Renal pelvis (tissue), 4 donors: ENCODE results near the gene TACC2. TPM values are rescaled to one million over a fixed set of nuclear protein-coding genes. Genes with fewer than 3 reads are reported as not detected.

Experiments used
- DNase-seq: peaks from one replicate; pipeline ENCODE4 v3.0.0-alpha.2; 2013
- polyA plus RNA-seq, 3 donors: library from polyadenylated mRNA; unstranded; fragments of 120-200 nt; gene quantifications; one replicate each; pipeline ENCODE4 v1.2.1, GENCODE V29; 2013; ENCODE audit not compliant: insufficient read length in 3 of 3

Gene TACC2
- polyA plus RNA-seq, 3 donors = 45.2 to 55.7 (median 51.4) TPM

DNA sequence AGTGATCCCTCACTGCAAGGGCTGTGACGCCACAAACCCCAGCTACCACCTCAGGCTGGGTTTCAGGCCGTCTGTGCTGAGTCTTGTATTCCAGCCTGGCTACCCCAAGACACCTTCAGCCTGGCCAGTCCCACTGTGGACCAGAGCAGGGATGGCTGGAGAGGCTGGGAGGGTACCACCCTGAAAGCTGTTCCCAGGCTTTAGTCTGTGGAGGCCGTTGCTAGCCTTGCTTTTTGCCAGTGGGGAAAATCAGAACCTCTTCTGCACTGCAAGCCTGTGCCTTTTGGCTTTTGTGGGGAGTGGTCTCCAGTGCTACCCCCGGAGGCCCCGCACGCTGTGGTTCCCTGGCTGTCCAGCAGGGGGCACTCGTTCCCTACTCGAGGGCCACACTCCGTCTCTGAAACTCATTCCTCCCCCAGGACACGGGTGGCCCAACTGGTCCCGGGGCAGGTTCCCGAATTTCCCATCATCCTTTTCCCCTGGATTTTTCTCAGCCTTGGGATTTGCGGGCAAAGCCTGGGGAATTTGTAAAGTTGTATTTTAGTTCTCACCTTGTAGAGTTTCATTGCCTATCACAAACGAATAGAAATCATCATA is 153.8 kb downstream of the TACC2 start:
- no peak for DNase-seq

DNA sequence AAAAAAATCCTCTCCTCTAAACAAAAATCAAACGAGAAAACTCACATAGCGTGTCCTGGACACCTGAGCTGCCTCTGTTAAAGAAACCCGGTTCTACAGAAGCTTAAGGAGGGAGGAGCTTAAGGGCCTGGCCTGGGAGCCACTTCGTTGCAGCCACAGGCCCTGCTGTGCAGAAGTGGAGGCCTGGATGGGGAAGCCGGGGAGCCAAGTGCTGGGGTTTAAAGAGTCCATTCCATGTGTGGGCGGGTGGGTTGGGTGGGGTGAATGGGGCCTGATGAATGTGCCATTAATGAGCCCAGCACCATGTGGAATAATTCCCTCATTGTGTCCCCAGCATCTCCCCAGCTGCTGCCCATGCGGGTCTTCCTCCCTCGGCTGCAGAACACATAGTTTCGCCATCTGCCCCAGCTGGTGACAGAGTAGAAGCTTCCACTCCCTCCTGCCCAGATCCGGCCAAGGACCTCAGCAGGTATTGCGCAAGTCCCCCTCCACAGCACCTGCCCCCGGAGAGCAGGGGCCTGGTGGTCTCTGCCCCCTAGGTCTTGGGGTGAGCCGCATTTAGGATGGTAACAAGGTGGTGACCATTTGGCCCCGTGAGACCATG is 154.4 kb downstream of the TACC2 start:
- DNase-seq = no peak

DNA sequence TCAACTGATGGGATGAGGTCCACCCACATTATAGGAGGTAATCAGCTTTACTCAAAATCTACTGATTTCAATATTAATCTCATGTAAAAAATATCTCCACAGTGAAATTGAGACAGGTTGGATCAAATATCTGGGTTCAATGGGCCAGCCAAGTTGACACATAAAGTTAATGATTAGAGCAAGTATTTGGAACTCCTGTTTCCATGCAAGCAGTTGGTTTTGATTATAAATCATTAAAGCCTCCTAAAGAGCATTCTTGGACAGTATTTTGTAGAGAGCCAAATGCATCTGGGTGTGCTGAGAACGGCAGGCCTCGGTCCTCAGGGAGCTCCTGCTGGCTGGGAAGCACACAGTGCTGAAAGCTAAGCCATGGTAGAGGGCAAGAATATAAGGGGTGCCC is 155.2 kb downstream of the TACC2 start:
- no peak for DNase-seq

DNA sequence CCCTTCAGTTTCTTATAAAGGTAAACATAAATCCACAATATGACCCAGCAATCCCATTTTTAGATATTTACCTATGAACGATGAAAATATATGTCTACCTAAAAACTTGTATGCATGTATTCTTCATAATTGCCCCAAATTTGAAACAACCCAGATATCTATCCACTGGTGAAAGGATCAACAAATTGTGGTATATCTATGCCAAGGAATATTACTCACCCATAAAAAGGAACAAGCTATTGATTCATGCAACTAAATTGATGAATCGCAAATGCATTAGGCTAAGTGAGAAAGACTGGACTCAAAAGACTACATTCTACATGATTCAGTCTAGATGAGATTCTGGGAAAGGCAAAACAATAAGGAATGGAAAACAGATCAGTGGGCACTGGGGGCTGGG is 156.2 kb downstream of the TACC2 start:
- no peak for DNase-seq

- DNase-seq = no peak
Measured at GRCh38 chr10:122147663-122148062, 158.7 kb downstream of the TACC2 start.

DNA sequence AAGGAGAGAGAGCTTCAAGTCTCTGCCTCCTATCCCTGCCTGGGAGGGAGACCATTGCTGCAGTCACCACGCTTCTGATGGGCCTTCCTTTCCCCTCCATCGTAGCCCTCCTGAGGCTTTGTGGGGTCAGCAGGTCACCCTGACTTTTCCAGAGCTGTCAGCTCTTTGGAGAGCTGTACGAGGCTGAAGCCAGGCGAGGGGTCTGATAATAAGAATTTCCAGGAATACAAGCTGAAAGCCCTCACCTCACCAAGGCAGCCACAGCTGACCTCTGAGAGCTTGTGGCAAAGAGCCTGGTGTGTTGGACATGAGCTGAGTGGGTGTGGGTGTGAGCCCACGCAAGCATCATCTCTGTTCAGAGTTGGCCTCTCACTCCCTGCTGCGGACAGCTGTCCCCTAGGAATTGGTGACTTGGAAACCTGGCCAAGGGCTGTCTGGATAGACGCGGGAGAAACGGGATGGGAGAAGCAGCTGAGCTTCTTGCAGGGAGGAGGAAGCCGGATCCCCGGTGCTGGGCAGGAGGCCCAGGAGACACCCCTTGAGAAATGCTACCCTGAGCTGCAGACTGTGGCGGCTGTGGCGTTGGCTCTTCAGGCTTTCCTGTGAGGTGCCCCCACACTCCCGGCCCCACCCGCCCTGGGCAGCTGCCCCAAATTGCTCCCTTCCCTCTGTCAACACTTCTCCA is 160.1 kb downstream of the TACC2 start:
- DNase-seq = no peak

DNA sequence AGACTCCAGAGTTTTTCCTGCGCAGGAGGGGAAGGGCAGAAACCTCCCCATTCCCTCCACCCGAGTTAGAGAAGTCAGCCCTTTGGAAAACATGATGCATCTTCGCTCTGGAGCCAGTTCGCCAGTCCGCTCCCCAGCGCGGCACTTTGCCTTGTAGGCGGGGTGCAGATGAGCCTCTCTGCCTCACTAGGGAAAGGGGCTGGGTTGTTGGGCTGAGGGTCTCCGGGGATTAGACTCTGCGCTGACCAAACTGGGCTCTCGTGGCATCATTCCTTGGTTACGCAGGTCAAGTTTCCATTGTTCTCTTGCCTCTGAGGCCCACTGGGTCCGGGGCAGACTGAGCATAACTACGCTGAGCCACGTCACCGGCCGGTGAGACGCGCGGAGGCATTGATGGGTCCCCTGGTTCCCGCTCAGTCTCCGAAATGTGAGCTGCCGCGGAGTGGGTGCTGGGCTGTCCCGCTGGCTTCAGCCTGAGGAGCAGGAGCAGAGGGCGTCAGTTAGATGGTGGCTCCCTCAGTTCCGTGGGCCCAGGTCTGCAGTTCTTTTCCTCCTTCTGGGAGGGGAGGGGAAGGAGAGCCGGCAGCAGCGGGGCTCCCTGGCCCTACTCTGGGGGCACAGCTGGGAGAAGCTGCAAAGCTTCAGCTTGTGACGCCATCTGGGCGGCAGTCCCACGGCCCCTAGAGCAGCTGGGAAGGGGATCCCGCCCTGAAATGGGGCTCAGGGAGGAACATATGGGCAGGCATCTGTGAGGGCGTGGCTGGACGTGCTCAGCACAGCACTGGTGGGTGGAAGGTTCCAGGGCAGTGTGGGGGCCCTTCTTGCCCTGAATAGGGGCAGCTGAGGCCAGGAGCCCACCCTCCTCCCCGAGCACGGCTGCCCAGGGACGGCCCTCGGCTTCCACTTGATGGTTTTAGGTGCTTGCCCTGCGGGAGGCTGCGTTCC is 160.9 kb downstream of the TACC2 start:
- no peak for DNase-seq

- no peak for DNase-seq
Measured at GRCh38 chr10:122151121-122151694, 162.2 kb downstream of the TACC2 start.

GRCh38 chr10:122152544-122152943 is 163.6 kb downstream of the TACC2 start:
- DNase-seq = no peak

DNA sequence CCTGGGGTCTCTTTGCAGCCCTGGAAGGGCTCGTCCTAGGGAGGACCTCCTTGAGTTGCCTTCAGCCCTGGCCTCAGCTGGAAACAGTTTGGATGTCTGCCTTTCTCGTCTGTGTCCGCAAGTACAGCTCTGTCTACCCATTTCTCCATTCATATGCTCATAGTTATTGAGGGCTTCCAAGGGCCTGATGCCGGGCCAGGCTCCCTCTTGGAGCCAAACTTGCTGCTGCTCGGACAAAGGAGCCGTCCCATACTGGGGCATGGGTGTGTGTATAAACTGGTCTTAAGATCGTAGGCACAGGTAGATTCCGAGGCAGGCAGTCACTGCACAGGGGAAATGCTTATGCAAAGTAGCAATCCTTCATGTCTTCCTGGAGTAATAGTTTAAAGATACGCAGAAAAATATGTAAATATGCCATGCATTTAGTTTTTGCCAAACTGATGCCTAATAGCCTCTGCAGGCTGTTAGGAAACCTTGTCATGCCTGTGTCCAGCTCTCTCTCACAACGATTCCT is 165.1 kb downstream of the TACC2 start:
- DNase-seq = no peak

- no peak for DNase-seq
Measured at GRCh38 chr10:122154545-122155366, 165.8 kb downstream of the TACC2 start.

- no peak for DNase-seq
Measured at GRCh38 chr10:122157451-122157850, 168.5 kb downstream of the TACC2 start.

DNA sequence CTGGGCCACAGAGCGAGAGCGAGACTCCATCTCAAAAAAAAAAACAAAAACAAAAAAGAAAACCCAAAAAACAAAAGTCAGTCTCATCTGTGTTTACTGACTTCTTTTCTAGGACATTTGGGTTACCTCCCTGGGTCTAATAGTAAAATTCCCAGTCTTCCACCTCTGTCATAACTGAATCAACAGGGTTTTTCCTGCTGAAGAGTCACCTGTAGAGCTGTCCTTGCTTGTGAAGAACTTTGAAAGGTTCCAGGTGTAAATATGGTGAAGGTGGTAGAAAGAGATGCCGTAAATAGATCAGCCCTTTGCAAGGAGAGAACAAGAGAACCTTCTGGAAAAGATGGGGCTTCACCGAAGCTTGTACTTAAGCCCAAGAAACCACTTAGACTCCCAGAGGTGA is 169.4 kb downstream of the TACC2 start:
- no peak for DNase-seq

- no peak for DNase-seq
Measured at GRCh38 chr10:122159141-122159970, 170.4 kb downstream of the TACC2 start.

- DNase-seq = no peak
Measured at GRCh38 chr10:122161795-122162194, 172.8 kb downstream of the TACC2 start.

- DNase-seq = no peak
Measured at GRCh38 chr10:122162671-122163173, 173.8 kb downstream of the TACC2 start.

DNA sequence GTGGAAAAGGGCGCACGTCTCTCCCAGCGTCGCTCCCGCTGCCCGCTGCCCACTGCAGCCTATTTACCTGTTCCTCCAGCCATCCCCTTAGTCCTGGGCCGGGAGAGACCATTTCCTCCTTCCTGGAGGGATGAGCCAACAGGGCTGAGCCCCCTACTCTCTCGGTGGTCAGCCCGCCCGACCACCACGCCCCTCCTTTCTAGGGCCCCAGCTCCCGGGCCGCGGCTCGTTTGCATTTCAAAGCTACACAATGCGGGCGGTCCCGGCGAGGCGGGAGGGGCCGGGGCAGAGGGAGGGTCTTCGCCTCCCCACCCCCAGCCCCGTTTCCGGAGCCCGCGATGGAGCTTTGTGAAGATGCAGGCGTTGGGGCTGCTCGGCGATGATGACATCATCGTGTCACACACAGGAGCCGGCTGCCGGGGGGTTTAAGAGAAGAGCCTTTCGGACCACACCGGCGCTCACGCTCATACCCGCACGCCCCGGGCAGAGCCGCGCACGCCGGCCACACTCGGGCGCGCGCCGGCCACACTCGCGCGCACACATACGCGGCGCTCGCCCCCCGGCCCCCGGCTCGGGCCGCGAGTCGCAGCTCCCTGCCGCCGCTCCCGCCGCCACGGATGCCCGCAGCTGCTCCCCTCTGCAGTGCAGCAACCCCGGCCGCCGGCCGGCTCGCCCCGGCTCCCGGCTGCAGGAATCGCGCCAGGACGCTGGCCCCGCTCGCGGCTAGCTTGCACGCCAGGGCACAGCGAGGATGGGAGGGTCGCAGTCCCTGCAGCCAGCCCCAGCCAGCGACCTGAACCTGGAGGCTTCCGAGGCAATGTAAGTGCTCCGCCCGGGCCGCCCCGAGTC is 174.4 kb downstream of the TACC2 start:
- DNase-seq = peak; percentile 81

GRCh38 chr10:122164023-122164601 is 175.1 kb downstream of the TACC2 start:
- no peak for DNase-seq
